ENCODE measurements around the gene DKKL1.

The DKKL1 gene

DNA sequence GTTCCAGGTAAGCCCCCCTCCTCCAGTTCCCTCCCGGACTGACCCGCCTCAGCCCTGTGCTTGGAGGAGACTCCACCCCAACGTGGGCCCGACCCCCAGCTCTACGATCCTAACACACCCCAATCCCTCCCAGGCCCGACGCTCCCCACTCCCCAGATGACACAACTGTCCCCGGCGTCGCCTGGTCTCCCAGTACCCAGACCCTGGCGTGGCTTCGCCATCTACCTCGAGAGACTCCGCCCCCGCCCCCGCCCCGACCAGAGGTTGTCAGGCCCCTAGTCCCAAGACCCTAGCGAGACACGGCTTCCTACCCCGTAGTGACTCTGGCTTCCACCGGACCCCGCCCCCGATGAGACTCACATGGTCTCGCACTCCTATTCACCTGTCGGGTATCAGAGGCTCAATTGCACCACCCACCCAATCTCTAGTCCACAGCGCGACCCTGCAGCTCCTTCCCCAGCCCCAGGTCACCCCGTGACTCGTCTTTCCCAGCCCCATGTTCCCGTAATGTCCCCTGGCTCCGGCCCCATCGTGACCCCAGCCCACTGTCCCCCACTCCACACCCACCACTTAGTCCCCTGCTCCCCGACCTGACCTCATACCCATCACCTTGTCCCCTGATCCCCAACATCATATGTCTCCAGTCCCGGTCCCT is 25.5 kb upstream of the DKKL1 start:
- DNase-seq, result no peak

DNA sequence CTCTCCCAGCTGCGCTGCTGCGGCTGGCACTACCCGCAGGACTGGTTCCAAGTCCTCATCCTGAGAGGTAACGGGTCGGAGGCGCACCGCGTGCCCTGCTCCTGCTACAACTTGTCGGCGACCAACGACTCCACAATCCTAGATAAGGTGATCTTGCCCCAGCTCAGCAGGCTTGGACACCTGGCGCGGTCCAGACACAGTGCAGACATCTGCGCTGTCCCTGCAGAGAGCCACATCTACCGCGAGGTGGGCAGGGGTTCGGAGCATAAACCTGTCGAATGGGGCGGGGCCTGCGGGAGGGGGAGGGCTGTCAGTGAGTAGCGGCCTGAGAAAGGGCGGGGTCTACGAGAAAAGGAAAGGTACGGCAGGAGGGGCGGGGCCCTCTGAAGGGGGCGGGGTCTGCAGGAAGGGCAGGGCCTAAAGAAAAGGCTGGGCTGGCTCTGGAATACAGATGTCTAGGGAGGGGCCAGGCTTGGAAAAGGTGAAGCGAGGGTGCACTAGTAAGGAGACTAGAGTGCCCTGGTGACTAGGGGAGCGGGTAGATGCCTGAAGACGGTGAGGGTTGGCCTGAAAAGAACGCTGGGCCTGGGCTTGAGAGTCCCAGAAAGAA is 24.9 kb upstream of the DKKL1 start:
- no peak for DNase-seq

DNA sequence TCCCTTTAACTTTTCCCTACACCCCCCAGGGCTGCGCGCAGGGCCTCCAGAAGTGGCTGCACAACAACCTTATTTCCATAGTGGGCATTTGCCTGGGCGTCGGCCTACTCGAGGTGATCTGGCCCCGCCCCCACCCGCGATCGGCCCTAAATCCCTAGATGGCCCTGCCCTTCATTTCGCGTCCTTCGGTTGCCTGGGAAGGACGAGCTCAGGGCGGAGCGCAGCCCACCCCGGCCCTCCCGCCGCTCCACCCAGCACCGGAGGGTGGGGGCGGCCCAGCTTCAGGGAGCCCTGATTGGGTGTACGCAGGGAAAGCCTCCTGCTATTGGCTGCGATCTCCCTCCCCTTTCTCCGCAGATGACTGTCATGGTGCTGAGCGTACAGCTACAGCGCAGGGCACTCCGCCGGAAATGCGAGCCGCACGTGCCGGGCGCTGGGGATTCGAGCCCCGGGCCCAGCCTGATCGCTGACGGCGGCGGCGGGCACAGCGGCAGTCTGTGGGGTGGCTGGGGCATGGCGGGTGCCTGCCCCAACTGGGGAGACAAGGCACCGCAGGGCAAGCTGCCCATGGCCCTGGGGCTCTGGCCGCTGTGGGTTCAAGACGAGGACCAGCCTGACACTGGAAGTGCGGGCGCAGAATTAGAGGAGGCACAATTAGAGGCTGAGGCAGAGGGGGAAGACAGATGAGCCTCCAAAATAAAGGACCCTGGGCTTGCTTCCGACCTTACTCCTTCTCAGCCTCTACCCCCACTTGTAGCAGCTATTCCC is 24.2 kb upstream of the DKKL1 start:
- DNase-seq, result no peak

DNA sequence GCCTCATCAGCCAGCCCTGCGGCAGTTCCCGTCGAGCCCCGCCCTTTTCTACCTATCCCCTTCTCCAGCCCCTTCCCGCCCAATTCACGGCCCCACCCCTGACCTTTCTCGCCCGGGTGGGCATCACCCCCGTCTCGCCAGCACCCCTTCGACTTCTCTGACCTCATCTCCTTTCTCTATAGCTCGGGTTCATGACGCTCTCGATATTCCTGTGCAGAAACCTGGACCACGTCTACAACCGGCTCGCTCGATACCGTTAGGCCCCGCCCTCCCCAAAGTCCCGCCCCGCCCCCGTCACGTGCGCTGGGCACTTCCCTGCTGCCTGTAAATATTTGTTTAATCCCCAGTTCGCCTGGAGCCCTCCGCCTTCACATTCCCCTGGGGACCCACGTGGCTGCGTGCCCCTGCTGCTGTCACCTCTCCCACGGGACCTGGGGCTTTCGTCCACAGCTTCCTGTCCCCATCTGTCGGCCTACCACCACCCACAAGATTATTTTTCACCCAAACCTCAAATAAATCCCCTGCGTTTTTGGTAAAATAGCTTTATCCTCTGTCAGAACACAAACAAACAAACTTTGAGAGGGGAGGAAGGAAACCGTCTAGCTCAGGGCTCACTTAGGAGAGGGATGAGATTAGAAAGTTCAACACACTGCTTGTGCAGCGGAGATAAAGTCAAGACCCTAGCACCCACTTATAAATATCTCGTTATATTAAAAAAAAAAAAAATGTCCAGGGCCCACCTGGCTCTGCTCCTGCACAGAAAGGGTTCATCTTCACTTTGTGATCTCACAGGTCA is 23.4 kb upstream of the DKKL1 start:
- DNase-seq, result peak in 2 of 3 donors; percentile 24 to 44

DNA sequence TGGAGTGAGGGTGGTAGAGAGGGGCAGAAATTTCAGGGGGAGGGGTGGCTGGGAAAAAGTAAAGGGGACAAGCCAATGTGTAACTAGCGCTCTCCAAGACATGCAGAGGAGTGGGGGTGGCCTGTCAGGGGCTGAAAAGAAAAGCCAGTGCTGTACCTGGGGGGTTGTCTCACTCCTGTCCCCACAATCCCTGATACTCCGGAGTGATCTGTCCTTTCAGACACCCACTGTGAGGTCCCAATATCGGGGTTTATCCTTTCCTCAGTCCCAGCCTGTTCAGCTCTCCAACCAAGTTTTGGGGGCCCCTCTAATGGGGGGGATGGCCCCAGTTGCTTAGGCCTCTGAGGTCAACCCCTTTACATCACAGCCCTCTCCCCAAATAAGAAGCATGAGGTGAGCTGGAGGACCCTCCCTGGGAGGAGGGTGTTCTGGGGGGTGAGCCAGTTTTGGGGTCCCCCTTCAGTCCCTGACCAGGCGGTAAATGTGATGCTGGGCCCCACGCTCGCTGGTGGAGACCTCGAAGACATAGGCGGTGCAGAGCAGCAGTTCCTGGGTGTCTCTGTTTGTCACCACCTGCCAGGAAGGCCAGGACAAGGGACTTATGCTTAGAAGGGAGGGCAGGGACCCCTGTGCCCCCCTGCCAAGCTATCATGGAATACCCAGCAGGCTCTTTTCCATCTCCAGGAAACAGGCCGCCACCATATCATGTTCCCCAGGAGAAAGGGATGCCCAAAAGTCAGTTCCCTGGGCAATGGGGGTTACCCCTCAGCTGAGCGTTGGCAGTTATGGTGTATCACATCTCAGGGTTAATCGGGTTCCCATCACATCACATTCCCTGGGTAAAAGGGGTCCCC is 22.6 kb upstream of the DKKL1 start:
- no peak for DNase-seq

DNA sequence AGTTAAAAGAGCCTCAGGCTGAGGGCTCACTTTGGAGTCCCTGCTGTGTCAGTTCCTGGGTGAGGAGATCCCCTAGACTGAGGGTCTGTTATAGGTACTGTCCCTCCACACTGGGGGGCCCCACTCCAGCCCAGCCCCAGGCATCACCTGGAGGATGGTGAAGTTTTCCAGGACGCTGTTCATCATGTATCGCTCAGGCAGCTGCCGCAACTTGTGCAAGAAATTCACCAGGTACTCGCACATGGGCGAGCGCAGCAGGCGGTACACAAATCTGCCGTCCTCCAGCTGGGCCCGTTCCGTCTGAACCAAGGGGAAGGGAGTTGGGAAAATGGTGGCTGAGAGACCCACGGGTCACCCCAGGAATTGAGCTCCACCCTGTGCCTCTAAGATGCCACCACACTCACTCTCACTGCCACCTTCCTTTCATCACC is 21.4 kb upstream of the DKKL1 start:
- DNase-seq, result no peak

DNA sequence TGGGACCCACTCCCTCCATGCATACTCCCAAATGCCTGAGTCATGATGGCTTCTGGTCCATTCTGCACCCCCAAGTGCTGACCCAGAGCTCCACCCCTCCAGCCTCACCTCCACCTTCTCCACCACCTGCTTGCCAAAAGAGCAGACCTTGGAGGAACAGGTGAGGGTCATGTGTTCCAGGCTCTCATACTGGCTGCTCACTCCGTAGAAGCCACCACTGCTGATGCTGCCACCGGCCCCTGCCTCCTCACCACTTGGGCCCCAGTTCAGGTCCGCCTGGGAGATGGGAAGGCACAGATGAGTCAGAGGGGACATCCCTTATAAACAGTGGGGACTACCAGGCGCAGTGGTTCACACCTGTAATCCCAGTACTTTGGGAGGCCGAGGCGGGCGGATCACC is 20.6 kb upstream of the DKKL1 start:
- DNase-seq, result no peak

DNA sequence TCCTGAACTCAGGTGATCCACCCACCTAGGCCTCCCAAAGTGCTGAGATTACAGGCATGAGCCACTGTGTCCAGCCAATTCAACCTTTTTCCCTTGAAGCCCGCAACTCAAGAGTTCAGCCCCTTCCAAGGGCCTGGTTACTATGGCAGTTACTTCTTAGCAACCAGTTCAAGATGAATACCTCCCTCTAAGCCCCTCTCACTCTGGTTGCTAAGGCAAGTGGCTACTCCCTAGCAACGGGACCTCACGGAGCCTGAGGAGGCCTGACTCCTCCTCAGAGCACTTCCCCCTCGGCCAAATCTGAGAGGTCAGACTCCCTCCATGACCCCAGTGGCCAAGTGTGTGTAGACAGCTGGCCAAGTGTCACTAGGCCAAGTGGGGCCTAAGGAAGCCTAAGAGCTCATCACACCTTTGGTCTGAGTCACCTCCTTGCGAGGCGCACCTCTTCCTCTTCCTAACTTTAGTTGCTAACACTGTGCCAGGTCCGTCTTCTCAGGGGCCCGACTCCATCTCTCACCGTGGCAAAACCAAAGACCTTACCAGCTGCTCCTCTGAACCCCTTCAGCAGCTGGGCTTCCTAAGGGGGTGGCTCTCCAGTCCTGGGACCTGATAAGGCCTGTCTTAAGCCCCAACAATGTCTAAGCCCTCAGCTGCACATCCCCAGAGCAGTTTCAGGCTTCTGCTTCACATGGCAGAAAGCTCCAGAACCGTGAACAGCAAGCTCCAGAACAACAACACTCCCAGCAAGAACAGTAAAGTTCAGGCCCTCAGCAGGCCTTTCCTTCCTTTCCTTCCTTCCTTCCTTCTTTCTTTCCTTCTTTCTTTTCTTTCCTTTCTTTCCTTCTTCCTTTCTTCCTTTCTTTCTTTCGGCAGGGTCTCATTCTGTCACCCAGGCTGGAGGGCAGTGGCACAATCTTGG is 18.9 kb upstream of the DKKL1 start:
- no peak for DNase-seq

DNA sequence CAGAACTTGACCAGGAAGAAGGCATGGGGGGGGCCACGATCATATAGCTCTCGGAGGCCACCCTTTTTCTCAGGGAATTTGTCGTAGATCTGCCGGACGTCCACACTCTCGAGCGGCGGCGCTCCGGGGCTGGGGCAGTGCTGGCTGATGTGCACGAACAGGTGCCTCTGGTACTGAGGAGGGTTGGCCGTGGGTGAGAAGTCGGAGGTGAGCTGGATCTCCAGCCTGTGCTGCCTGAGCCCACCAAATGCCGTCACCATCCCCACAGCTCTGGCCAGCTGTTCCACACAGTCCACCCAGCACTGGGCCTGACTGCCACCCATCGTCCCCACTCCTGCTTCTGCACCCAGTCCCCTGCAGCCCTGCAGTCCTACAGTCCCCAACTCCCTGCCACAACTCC is 16.5 kb upstream of the DKKL1 start:
- DNase-seq, result no peak

DNA sequence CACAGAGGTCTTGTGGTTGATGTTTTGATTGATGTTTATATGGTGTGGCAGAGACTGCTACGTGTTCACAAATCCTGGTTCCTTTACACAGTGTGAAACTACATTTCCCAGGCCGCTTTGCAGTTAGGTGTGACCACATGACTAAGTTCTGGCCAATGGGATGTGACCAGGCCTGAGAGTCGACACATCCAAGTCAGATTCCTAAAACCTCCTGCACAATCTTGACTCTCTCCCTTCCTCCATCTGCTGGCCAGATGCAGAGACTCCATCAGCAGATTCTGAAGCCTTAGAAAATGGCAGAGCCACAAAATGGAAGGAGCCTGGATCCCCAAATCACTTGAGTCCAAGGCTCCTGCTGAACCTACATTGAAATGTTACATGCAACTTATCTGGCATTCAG is 15.8 kb upstream of the DKKL1 start:
- peak; percentile 41 to 55 (median 42) for DNase-seq

DNA sequence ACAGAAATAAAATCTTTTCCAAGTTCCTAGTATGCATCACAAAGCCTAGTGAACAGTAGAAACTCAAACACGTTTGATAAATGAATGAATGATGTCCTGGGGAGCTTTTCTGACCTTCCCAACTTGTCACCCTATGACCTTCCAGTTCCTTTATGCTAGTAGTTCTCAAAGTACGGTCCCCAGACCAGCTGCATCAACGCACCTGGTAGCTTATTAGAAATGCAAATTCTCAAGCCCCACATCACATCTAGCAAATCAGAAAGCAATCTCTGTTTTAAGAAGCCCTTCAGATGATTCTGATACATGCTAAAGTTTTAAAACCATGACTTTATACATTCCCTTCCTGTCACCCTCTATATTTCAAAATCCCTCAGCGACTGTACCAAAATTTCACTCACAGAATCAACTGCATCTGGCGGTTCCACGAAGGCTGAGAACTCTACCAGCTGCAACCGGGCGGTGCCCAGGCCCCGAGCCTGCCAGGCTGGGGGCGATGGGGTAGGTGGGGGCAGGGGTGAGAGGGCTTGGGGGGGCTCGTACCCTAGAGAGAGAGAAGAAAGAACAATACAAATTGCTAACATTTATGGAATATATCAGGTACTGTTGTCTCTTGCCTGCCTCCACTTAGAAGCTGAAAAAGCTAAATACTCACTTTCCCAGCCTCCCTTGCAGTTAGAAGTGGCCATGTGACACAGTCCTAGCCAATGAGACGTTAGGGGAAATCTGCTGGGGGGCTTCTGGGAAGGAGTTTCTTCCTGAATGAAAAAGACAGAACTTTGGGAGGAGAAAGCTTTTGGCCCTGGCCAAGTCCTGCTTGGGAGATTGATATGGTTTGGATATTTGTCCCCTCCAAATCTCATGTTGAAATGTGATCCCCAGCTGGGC is 15.1 kb upstream of the DKKL1 start:
- no peak for DNase-seq

DNA sequence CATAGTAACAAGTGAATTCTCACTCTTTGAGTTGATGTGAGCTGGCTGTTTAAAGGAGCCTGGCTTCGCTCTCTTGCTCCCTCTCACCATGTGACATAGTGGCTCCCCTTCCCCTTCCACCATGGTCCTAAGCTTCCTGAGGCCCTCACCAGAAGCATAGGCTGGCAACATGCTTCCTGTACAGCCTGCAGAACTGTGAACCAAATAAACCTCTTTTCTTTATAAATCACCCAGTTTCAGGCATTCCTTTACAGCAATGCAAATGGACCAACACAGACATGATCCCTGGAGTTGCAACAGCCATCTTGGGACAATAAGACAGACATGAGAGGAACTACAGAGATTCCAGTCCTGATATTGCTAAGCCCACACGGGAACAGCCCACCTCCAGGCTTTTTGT is 14.1 kb upstream of the DKKL1 start:
- DNase-seq, result no peak

DNA sequence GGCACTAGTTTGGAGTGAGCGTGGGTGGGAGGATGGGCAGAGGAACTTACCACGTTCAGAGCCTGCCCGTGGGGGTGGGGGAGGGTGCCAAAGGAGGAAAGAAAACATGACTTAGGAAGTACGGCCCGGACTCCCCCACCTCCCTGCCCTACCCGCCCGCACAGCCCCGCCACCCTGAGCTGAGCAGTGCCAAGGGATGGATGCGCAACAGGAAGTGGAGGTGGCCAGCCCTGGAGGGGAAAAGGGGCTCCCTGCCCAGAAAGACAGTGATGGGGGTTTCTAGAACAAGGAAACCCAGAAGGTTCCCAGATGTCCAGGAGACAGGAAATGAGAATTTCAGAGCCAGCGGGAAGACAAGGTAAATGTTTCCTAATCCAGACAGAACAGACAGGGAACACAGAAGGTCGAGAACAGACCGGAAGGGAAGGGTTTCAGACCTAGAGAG is 7.7 kb upstream of the DKKL1 start:
- DNase-seq, result peak; percentile 45 to 76 (median 61)

DNA sequence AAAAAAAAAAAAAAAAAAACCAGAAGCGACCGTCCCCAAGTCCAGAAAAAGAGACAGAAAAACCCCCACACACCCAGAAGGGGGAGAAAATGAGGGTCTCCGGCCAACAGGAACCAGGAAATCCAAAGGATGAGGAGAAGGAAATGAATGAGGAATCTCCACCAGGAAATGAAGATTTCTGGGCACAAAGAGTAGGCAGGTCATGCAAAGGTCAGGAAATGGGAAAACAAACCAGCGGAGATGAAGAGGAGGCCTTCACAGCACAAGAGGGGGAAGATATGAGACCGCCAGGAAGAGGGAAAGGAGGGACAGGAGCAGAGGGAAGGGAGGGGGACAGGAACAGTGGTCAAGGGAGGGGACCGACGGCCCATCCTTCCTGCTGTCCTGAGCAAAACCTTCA is 7.3 kb upstream of the DKKL1 start:
- no peak for DNase-seq

DNA sequence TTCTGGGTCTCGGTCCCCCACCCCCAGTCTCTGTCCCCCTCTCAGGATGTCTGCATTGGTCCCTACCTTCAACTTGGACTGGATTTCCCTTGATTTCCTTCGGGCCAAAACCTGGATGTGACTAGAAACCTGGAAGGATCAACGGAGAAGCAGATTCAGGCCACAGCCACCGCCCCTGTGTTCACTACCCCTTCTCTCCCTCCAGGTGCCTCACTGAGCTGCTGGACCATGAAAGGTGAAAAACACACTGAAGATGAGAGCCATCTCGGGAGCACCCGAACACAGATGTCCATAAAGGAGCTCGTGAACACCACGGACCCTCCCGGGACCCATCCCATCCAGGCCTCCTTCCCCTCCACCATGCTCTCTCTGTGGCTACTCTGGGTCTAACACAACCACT is 6.5 kb upstream of the DKKL1 start:
- DNase-seq, result no peak

DNA sequence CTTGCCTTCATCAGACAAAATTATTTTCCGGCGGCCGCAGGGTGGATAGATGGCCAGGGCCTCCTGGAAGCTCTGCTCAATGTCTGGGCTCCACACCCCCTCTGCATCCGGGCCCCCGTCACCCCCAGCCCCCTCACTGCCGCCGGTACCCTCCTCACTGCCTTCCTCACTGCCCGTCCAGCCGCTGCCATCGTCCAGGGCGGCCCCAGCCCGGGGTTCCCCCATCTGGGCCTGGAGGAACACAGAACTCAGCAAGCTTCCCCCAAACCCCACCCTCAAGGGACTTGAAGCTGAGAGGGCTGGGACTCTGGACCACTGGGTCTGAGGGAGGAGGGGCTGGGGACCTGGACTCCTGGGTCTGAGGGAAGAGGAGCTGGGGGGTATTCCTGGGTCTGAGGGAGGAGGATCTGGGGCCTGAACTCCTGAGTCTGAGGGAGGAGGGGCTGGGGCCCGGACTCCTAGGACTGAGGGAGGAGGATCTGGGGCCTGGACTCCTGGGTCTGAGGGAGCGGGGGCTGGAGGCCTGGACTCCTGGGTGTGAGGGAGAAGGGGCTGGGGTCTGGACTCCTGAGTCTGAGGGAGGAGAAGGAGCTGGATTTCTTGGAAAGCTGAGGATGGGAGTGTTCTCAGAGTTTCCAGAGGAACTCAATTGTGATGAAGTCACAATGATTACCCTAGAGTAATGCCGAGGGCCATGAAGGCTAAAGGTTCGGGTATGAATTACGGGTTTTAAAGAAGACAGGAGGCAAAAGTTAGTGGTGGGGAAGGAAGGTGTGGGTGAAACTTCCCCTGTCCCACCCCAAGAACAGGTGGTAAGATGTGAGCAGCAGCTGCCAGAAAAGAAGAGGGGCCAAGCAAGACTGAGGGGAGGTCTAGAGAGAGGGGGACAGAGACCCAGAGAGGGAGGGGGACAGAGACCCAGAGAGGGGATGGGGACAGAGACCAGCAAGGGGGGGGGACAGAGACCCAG is 3.5 kb upstream of the DKKL1 start:
- peak; percentile 10 to 26 (median 20) for DNase-seq

DNA sequence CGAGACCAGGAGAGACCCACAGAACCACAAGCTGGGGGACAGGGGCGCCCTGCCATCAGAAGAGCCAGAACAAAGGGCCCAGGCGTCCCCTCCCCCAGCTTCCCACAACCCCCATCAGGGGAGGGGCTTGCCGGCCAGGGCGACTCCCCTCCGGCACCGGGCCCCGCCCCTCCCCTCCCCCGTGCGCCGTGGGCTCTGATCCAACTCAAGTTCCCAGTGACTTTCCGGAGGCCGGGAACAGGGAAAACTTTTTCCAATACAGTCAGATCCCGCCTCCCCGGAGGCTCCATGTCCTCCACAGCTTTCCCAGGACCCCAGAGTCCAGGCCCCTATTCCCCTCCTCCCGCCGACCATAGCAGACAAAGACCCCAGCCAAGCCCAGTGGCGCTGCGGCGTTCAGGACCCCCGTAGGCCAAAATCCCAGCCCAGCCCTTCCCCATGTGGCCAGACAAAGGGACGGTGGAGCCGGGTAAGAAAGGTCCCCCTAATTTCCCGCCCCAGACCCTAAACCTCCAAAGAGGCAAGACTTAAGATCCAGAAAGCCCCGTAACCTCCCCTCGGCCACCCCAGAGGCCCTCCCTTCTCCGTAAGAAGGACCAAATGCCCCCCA is 2.1 kb upstream of the DKKL1 start:
- DNase-seq, result peak in 1 of 3 donors; percentile 36

All from suppressor macrophage treated with lipopolysaccharide for 1 hour (primary cell).